ENCODE results near the gene RRBP1.

GRCh38 chr20:17654649-17655285 is 27.3 kb downstream of the RRBP1 start:
- TF ChIP-seq CTCF (conservative IDR thresholded peaks at IDR 0.05 in 1 of 2, IDR thresholded peaks at IDR 0.05 in 1 of 2; ENCODE audit: extremely low read depth in 1 of 2, insufficient read depth in 1 of 2, low read depth in 1 of 2, low read length in 2 of 2) (peak; percentile 52 to 57), EZH2 (IDR thresholded peaks at IDR 0.05; ENCODE audit: borderline replicate concordance, low read length) (no peak)
